PC-9 (cell line): ENCODE data around the gene HMGN1. TPM values are rescaled to one million over a fixed set of nuclear protein-coding genes. Genes with fewer than 3 reads are reported as not detected.

Source experiments
- BruUV-seq: library from RNA; stranded (reverse); fragments of 400-500 nt; replicated peaks from 2 replicates; lab custom pipeline; 2021; lab: Mats Ljungman, UMichigan
- CTCF ChIA-PET: fragments of 300-600 bp; sonication (Branson Sonifier 250); formaldehyde crosslinking; loops from one replicate; lab custom pipeline; 2022; ENCODE audit warnings: antibody characterized with exemption; lab: Charles Lee
- POLR2A ChIA-PET: fragments of 300-600 bp; sonication (Branson Sonifier 250); formaldehyde crosslinking; loops from one replicate; lab custom pipeline; 2022; ENCODE audit warnings: antibody characterized with exemption; ENCODE audit not compliant: unreplicated experiment; lab: Charles Lee
- DNase-seq, 2 experiments: peaks; one replicate each; pipeline versions ENCODE4 v3.0.0 to v3.0.0-alpha.2; 2015 to 2022; ENCODE audit warnings: mixed read lengths in 1 of 2
- H2AFZ ChIP-seq: fragments of 200-600 bp; sonication (generic); 2 replicates; pipeline ENCODE4 v1.8.1; 2017; ENCODE audit warnings: antibody characterized with exemption
- H3F3A ChIP-seq: fragments of 200-600 bp; sonication (generic); 2 replicates; pipeline ENCODE4 v1.8.1; 2017; ENCODE audit warnings: antibody characterized with exemption, mild to moderate bottlenecking, low read depth; ENCODE audit not compliant: insufficient read depth
- H3K27ac ChIP-seq: fragments of 200-600 bp; sonication (generic); 2 replicates; pipeline ENCODE4 v1.6.1; 2016; ENCODE audit warnings: mixed run types
- H3K27me3 ChIP-seq: fragments of 200-600 bp; sonication (generic); 2 replicates; pipeline ENCODE4 v1.6.1; 2016; ENCODE audit warnings: low read depth, mixed run types; ENCODE audit not compliant: insufficient read depth
- H3K36me3 ChIP-seq: fragments of 200-600 bp; sonication (generic); 2 replicates; pipeline ENCODE4 v1.6.1; 2016; ENCODE audit warnings: low read depth, mixed run types
- H3K4me1 ChIP-seq: fragments of 200-600 bp; sonication (generic); replicated peaks from 2 replicates; pipeline ENCODE4 v1.6.1; 2016; ENCODE audit warnings: mixed run types; ENCODE audit not compliant: insufficient read depth
- H3K4me2 ChIP-seq: fragments of 200-600 bp; sonication (generic); 2 replicates; pipeline ENCODE4 v1.6.1; 2017; ENCODE audit warnings: mixed run types
- H3K4me3 ChIP-seq: fragments of 200-600 bp; sonication (generic); 2 replicates; pipeline ENCODE4 v1.6.1; 2016; ENCODE audit warnings: mixed run types
- H3K79me2 ChIP-seq: fragments of 200-600 bp; sonication (generic); 2 replicates; pipeline ENCODE4 v1.6.1; 2017; ENCODE audit warnings: low read depth, mixed run types
- H3K9me2 ChIP-seq: fragments of 200-600 bp; sonication (generic); 2 replicates; pipeline ENCODE4 v1.8.1; 2017; ENCODE audit warnings: mild to moderate bottlenecking; ENCODE audit not compliant: insufficient read depth
- H3K9me3 ChIP-seq: fragments of 200-600 bp; sonication (generic); 2 replicates; pipeline ENCODE4 v1.8.1; 2016; ENCODE audit warnings: low read depth; ENCODE audit not compliant: insufficient read depth
- H4K20me1 ChIP-seq: fragments of 200-600 bp; sonication (generic); 2 replicates; pipeline ENCODE4 v1.8.1; 2017; ENCODE audit not compliant: insufficient read depth
- CTCF ChIP-seq: fragments of 200-600 bp; sonication (generic); conservative IDR thresholded peaks from 2 replicates; pipeline ENCODE4 v1.6.1; 2017; ENCODE audit warnings: mixed run types, antibody characterized with exemption, mild to moderate bottlenecking, moderate library complexity
- EZH2 ChIP-seq: fragments of 200-600 bp; sonication (generic); IDR thresholded peaks from 2 replicates; pipeline ENCODE4 v1.8.0; 2017; ENCODE audit warnings: antibody characterized with exemption, low read depth
- intact Hi-C: fragments of 100-400 bp; cut with micrococcal nuclease; formaldehyde crosslinking; loops from one replicate; pipeline ENCODE4 v1.10.0; 2022; ENCODE audit not compliant: unreplicated experiment
- total RNA-seq: library from RNA; stranded (reverse); gene quantifications from 2 replicates; pipeline ENCODE4 v1.2.3, GENCODE V29; 2021

The HMGN1 gene
- total RNA-seq, 1 experiment from 2014 or later, result 369 TPM

GRCh38 chr21:39312112-39313041, 36.5 kb downstream of the HMGN1 start:
- Histone ChIP-seq H3K79me2 (peaks cover 56% of the 10 kb centered on the region), H3K4me3 (peak overlapping the region; percentile 81), H3K9me2 (no peaks in the 10 kb centered on the region), H4K20me1 (peaks cover 17% of the 10 kb centered on the region; the same call in 1 of the 2 replicates), H3K27ac (0 out of 2 replicates have a peak overlapping the region, but pooled peaks have one; percentile 2), H3F3A (peaks cover 10% of the 10 kb centered on the region; the same call in 1 of the 2 replicates), H2AFZ (no peak overlapping the region), H3K27me3 (no peaks in the 10 kb centered on the region), H3K4me2 (peak overlapping the region; percentile 79), H3K4me1 (peaks cover 20% of the 10 kb centered on the region), H3K36me3 (peaks cover 11% of the 10 kb centered on the region; the same call in 1 of the 2 replicates), H3K9me3 (no peaks in the 10 kb centered on the region)
- POLR2A ChIA-PET, result interaction anchor here (0.7 kb wide), 2 partner anchors 24 to 33 kb away, joined by 3 to 10 read pairs; no protein-coding TSS in a partner anchor
- no peak for TF ChIP-seq CTCF
- TF ChIP-seq EZH2, result no peak
- CTCF ChIA-PET, result interaction anchor here (0.5 to 1.6 kb wide), 3 partner anchors 75 to 129 kb away, joined by 3 to 7 read pairs (median 4); no protein-coding TSS in a partner anchor
- no TSS peak for BruUV-seq
- peak; percentile 68 to 91 for DNase-seq
- intact Hi-C loops, result loop anchor here (1.0 to 5.0 kb wide), 3 partner anchors 37 to 135 kb away; partner anchors contain the start of genes HMGN1 and LCA5L

GRCh38 chr21:39311164-39311563, 37.7 kb downstream of the HMGN1 start:
- POLR2A ChIA-PET, result no interaction called here
- TSS peak; percentile 42 for BruUV-seq
- H3K27ac ChIP-seq, result no peak overlapping the region

More at GRCh38 chr21:39311164-39311563, 37.7 kb downstream of the HMGN1 start:
- Histone ChIP-seq H3F3A (peaks cover 3% of the 10 kb centered on the region; the same call in 1 of the 2 replicates), H3K9me3 (no peaks in the 10 kb centered on the region), H3K9me2 (no peaks in the 10 kb centered on the region), H4K20me1 (peaks cover 22% of the 10 kb centered on the region; the same call in 1 of the 2 replicates), H3K4me1 (peaks cover 14% of the 10 kb centered on the region), H2AFZ (no peak overlapping the region), H3K36me3 (peaks cover 11% of the 10 kb centered on the region; the same call in 1 of the 2 replicates), H3K4me2 (no peak overlapping the region), H3K27me3 (no peaks in the 10 kb centered on the region), H3K4me3 (no peak overlapping the region), H3K79me2 (peaks cover 56% of the 10 kb centered on the region)
- DNase-seq, result no peak
- CTCF ChIA-PET, result no interaction called here
- intact Hi-C loops, result loop anchor here (5.0 kb wide), 1 partner anchor 136 kb away; the partner anchor contains the start of gene LCA5L
- TF ChIP-seq CTCF (no peak), EZH2 (no peak)
